ENCODE measurements around the gene APLP2. TPM values are rescaled to one million over a fixed set of nuclear protein-coding genes. Genes with fewer than 3 reads are reported as not detected.
A peak's percentile ranks its signal among the peaks of the same experiment; 100 is the strongest.

The APLP2 gene
- total and polyA plus RNA-seq, 2 of the 13 experiments (the other 11 are each of a cell fraction or from before 2014, with no cell fraction given), result 315 to 594 TPM

DNA sequence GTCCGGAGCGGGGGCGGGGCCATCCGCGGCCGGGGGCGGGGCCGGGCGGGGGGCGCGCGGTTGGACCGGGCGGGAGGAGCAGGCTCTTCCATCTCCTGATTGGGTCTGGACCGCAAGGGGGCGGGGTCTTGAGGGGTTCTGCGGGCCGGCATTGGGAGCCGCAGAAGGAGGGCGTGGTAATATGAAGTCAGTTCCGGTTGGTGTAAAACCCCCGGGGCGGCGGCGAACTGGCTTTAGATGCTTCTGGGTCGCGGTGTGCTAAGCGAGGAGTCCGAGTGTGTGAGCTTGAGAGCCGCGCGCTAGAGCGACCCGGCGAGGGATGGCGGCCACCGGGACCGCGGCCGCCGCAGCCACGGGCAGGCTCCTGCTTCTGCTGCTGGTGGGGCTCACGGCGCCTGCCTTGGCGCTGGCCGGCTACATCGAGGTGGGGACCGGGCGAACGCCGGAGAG, at the start of gene APLP2 (continued):
- TF ChIP-seq, protein P1, sequence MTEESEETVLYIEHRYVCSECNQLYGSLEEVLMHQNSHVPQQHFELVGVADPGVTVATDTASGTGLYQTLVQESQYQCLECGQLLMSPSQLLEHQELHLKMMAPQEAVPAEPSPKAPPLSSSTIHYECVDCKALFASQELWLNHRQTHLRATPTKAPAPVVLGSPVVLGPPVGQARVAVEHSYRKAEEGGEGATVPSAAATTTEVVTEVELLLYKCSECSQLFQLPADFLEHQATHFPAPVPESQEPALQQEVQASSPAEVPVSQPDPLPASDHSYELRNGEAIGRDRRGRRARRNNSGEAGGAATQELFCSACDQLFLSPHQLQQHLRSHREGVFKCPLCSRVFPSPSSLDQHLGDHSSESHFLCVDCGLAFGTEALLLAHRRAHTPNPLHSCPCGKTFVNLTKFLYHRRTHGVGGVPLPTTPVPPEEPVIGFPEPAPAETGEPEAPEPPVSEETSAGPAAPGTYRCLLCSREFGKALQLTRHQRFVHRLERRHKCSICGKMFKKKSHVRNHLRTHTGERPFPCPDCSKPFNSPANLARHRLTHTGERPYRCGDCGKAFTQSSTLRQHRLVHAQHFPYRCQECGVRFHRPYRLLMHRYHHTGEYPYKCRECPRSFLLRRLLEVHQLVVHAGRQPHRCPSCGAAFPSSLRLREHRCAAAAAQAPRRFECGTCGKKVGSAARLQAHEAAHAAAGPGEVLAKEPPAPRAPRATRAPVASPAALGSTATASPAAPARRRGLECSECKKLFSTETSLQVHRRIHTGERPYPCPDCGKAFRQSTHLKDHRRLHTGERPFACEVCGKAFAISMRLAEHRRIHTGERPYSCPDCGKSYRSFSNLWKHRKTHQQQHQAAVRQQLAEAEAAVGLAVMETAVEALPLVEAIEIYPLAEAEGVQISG (CRISPR knock-in tag; IDR thresholded peaks at IDR 0.05), result peak; percentile 93
- TF ChIP-seq, protein P2, sequence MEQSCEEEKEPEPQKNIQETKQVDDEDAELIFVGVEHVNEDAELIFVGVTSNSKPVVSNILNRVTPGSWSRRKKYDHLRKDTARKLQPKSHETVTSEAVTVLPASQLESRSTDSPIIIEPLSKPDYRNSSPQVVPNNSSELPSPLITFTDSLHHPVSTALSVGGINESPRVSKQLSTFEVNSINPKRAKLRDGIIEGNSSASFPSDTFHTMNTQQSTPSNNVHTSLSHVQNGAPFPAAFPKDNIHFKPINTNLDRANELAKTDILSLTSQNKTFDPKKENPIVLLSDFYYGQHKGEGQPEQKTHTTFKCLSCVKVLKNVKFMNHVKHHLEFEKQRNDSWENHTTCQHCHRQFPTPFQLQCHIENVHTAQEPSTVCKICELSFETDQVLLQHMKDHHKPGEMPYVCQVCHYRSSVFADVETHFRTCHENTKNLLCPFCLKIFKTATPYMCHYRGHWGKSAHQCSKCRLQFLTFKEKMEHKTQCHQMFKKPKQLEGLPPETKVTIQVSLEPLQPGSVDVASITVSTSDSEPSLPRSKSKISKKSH (CRISPR knock-in tag; IDR thresholded peaks at IDR 0.05; ENCODE audit: borderline replicate concordance), result peak; percentile 66; the same call in 1 of the 2 replicates
- TF ChIP-seq SIN3A (IDR thresholded peaks at IDR 0.05; ENCODE audit: borderline replicate concordance, low read depth, low read length) (peak; percentile 75; the same call in 1 of the 2 replicates), NRL (CRISPR knock-in tag; IDR thresholded peaks at IDR 0.05; ENCODE audit: borderline replicate concordance) (0 out of 2 replicates have a peak, but pooled peaks have one; percentile 38), ZIK1 (CRISPR knock-in tag; IDR thresholded peaks at IDR 0.05; ENCODE audit: borderline replicate concordance, low read depth) (peak; percentile 78; the same call in 1 of the 2 replicates), GATAD1 (CRISPR knock-in tag; IDR thresholded peaks at IDR 0.05) (peak; percentile 64), PITX1 (CRISPR knock-in tag; IDR thresholded peaks at IDR 0.05) (0 out of 2 replicates have a peak, but pooled peaks have one; percentile 45), SETDB1 (CRISPR knock-in tag; IDR thresholded peaks at IDR 0.05; ENCODE audit: borderline replicate concordance) (no peak), ZNF746 (CRISPR knock-in tag; IDR thresholded peaks at IDR 0.05) (no peak), ERF (CRISPR knock-in tag; IDR thresholded peaks at IDR 0.05) (peak; percentile 53; the same call in 1 of the 2 replicates), HDAC2 (CRISPR knock-in tag; IDR thresholded peaks at IDR 0.05) (0 out of 2 replicates have a peak, but pooled peaks have one; percentile 30), PHB2 (IDR thresholded peaks at IDR 0.05; ENCODE audit: partially characterized antibody) (no peak), RFXAP (CRISPR knock-in tag; IDR thresholded peaks at IDR 0.05; ENCODE audit: borderline replicate concordance) (peak; percentile 81; the same call in 1 of the 2 replicates), MAZ (IDR thresholded peaks at IDR 0.05; ENCODE audit: borderline replicate concordance, low read depth, low read length) (peak; percentile 100), MAZ (CRISPR knock-in tag; IDR thresholded peaks at IDR 0.05; ENCODE audit: low read depth) (peak; percentile 97), ZNF160 (CRISPR knock-in tag; IDR thresholded peaks at IDR 0.05) (0 out of 2 replicates have a peak, but pooled peaks have one; percentile 29), SRY (CRISPR knock-in tag; IDR thresholded peaks at IDR 0.05) (0 out of 2 replicates have a peak, but pooled peaks have one; percentile 29), ZNF557 (CRISPR knock-in tag; IDR thresholded peaks at IDR 0.05) (0 out of 2 replicates have a peak, but pooled peaks have one; percentile 48), MEF2D (CRISPR knock-in tag; IDR thresholded peaks at IDR 0.05) (no peak)
- TF ChIP-seq, protein P3, sequence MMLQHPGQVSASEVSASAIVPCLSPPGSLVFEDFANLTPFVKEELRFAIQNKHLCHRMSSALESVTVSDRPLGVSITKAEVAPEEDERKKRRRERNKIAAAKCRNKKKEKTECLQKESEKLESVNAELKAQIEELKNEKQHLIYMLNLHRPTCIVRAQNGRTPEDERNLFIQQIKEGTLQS (CRISPR knock-in tag; IDR thresholded peaks at IDR 0.05), result peak; percentile 48; the same call in 1 of the 2 replicates
- TF ChIP-seq, protein P4, sequence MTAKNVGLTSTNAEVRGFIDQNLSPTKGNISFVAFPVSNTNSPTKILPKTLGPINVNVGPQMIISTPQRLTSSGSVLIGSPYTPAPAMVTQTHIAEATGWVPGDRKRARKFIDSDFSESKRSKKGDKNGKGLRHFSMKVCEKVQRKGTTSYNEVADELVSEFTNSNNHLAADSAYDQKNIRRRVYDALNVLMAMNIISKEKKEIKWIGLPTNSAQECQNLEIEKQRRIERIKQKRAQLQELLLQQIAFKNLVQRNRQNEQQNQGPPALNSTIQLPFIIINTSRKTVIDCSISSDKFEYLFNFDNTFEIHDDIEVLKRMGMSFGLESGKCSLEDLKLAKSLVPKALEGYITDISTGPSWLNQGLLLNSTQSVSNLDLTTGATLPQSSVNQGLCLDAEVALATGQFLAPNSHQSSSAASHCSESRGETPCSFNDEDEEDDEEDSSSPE (CRISPR knock-in tag; IDR thresholded peaks at IDR 0.05), result peak; percentile 43

All from HepG2 (cell line).